Measurements from ENCODE around the gene CYP2F1.

The CYP2F1 gene

DNA sequence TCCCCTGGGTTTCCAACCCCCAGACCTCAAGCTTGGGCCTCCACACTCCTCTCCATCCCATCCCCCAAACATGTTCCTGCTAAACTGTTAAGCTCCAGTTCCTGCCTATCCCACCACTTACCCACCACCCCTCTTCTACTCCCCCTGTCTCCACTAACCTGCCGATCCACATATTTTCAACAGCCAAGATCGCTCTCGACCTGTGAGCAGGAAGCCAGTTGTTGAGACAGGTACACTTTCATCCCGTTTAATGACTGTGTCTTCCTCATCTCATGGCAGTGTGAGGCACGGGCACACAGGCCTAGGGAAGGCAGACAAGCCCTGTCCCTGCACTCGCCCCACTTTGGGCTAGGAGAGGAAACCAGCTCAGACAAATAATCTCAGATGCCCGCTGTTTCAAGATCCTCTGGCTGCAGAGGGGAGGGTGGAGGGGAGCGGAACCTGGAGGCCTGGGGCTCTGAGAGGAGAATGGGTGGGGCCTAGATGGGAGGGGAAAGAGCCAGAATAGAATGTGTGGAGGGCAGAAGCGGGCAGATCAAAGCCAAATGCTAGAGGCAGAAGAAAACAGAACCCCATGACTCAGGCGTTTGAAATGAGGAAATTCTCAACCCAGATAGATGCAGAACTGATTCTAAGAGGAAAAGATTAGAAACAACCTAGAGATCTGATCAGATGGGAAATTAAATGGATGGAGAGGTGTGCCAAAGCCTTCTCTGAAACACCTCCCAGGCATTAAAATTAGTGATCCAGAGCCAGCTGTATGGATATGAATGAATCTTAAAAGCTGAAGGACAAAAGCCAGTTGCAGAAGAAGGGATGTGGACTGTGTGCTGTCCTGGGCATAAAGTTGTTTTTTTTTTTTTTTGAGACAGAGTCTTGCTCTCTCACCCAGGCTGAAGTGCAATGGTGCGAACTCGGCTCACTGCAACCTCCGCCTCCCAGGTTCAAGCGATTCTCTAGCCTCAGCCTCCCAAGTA, 61.9 kb downstream of the CYP2F1 start:
- no peak overlapping the region for H3K4me2 ChIP-seq (ENCODE audit: low read depth, low read length)
- no peak overlapping the region for H2AFZ ChIP-seq (ENCODE audit: low read length)
- H3K79me2 ChIP-seq (ENCODE audit: low read length): no peaks in the 10 kb centered on the region
- H3K9me3 ChIP-seq (replicated peaks; ENCODE audit: insufficient read depth, low read length): no peaks in the 10 kb centered on the region
- no peaks in the 10 kb centered on the region for H3K36me3 ChIP-seq (replicated peaks; ENCODE audit: insufficient read depth, low read length)
- no peak overlapping the region for H3K4me3 ChIP-seq (ENCODE audit: low read length)
- peaks cover 53% of the 10 kb centered on the region for H3K27me3 ChIP-seq (replicated peaks; ENCODE audit: insufficient read depth, low read length)
- H3K27ac ChIP-seq (ENCODE audit: low read length): no peak overlapping the region
- H4K20me1 ChIP-seq (ENCODE audit: insufficient read depth, low read length): no peaks in the 10 kb centered on the region
- no peaks in the 10 kb centered on the region for H3F3A ChIP-seq (ENCODE audit: insufficient read depth, low read length)
- H3K9me2 ChIP-seq (replicated peaks; ENCODE audit: insufficient read depth, low read length): no peaks in the 10 kb centered on the region
- H3K9ac ChIP-seq (ENCODE audit: low read length): no peak overlapping the region
- no peak for DNase-seq
- H3K4me1 ChIP-seq (ENCODE audit: low read length): no peaks in the 10 kb centered on the region
- TF ChIP-seq EZH2 (optimal IDR thresholded peaks at IDR 0.05; ENCODE audit: low read depth, low read length) (no peak), EZH2phosphoT487 (IDR thresholded peaks at IDR 0.05; ENCODE audit: low read length) (no peak)
- TF ChIP-seq, protein P1, sequence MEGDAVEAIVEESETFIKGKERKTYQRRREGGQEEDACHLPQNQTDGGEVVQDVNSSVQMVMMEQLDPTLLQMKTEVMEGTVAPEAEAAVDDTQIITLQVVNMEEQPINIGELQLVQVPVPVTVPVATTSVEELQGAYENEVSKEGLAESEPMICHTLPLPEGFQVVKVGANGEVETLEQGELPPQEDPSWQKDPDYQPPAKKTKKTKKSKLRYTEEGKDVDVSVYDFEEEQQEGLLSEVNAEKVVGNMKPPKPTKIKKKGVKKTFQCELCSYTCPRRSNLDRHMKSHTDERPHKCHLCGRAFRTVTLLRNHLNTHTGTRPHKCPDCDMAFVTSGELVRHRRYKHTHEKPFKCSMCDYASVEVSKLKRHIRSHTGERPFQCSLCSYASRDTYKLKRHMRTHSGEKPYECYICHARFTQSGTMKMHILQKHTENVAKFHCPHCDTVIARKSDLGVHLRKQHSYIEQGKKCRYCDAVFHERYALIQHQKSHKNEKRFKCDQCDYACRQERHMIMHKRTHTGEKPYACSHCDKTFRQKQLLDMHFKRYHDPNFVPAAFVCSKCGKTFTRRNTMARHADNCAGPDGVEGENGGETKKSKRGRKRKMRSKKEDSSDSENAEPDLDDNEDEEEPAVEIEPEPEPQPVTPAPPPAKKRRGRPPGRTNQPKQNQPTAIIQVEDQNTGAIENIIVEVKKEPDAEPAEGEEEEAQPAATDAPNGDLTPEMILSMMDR (IDR thresholded peaks at IDR 0.05; ENCODE audit: low read length): no peak

All from MM.1S (cell line).